NCI-H1417 treated with DMSO at 0.1 percent for 48 hours (cell line): Measurements from ENCODE around the gene RAB3B.
"Not testable (repeated sequence)": the region's sequence is repeated elsewhere in the genome, so short reads cannot be mapped to it uniquely, and the experiment has no call there.

Source experiments
- DNase-seq: peaks from one replicate; lab custom pipeline; 2025; lab: John Stamatoyannopoulos, UW

The RAB3B gene

GRCh38 chr1:51989582-51990477, 670 bp downstream of the RAB3B start:
- no peak for DNase-seq

- DNase-seq: no peak
These were observed 2.2 kb downstream of the RAB3B start for GRCh38 chr1:51988254-51988653.

GRCh38 chr1:51986718-51987117, 3.8 kb downstream of the RAB3B start:
- DNase-seq: no peak

- no peak for DNase-seq
These were observed 8.3 kb downstream of the RAB3B start for GRCh38 chr1:51982161-51982560.

GRCh38 chr1:51981555-51981954, 8.9 kb downstream of the RAB3B start:
- DNase-seq: no peak

- DNase-seq: no peak
These were observed 12.4 kb downstream of the RAB3B start for GRCh38 chr1:51978099-51978498.

GRCh38 chr1:51976846-51977602, 13.5 kb downstream of the RAB3B start:
- no peak for DNase-seq

- peak; percentile 47 for DNase-seq
These were observed 16.7 kb downstream of the RAB3B start for GRCh38 chr1:51973587-51974474.

GRCh38 chr1:51969038-51969705, 21.3 kb downstream of the RAB3B start:
- no peak for DNase-seq

GRCh38 chr1:51968632-51969031, 21.9 kb downstream of the RAB3B start:
- DNase-seq: no peak

GRCh38 chr1:51967213-51967791, 23.2 kb downstream of the RAB3B start:
- not testable (repeated sequence) for DNase-seq

- DNase-seq: no peak
These were observed 23.9 kb downstream of the RAB3B start for GRCh38 chr1:51966559-51966958.

GRCh38 chr1:51964309-51964696, 26.2 kb downstream of the RAB3B start:
- no peak for DNase-seq

GRCh38 chr1:51963592-51964308, 26.8 kb downstream of the RAB3B start:
- no peak for DNase-seq

GRCh38 chr1:51962486-51963356, 27.8 kb downstream of the RAB3B start:
- DNase-seq: no peak

GRCh38 chr1:51961954-51962353, 28.5 kb downstream of the RAB3B start:
- DNase-seq: no peak

GRCh38 chr1:51961231-51961630, 29.3 kb downstream of the RAB3B start:
- DNase-seq: no peak

- peak; percentile 6 for DNase-seq
These were observed 30.2 kb downstream of the RAB3B start for GRCh38 chr1:51960262-51960661.

- no peak for DNase-seq
These were observed 31.7 kb downstream of the RAB3B start for GRCh38 chr1:51958824-51959223.

- DNase-seq: peak; percentile 74
These were observed 32.9 kb downstream of the RAB3B start for GRCh38 chr1:51957618-51958017.
